Epithelial cell of esophagus (primary cell): ENCODE results near the gene RENBP.

ENCODE experiments used
- DNase-seq: peaks from one replicate; pipeline ENCODE4 v3.0.0; 2010; ENCODE audit warnings: low read depth
- H3K4me3 ChIP-seq: 2 replicates; pipeline ENCODE4 v1.5.1; 2011; ENCODE audit warnings: mild to moderate bottlenecking, low read length, control low read depth
- CTCF ChIP-seq: IDR thresholded peaks from 2 replicates; pipeline ENCODE4 v1.5.1; 2011; ENCODE audit warnings: low read depth, mild to moderate bottlenecking, low read length, control low read depth, inconsistent platforms; ENCODE audit not compliant: insufficient read depth; ENCODE audit errors: missing control alignments

Gene RENBP

GRCh38 chrX:153960077-153960476 is 15.6 kb upstream of the RENBP start:
- no peak for TF ChIP-seq CTCF
- no peak overlapping the region for H3K4me3 ChIP-seq
- no peak for DNase-seq

DNA sequence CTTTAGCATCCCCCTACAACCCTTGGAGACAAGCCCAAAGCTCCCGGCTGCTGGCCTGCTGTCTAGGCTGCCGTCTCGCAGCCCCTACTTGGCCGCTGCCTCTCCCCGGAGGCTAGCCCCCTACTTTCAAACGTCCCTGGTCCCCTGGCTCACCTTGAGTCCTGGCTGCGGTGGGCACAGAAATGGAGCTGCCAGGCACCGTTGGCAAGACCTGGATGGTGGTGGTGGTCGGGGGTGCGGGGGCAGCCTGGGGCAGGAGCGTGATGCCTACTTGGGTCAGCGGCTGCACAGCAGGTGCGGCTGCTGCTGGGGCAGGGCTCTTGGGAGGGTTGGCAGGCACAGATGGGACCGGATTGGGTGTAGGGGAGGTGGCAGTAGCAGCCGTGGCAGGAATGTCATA is 15.2 kb upstream of the RENBP start:
- H3K4me3 ChIP-seq: no peak overlapping the region
- no peak for DNase-seq
- no peak for TF ChIP-seq CTCF

GRCh38 chrX:153958605-153959004 is 14.2 kb upstream of the RENBP start:
- DNase-seq: no peak
- no peak for TF ChIP-seq CTCF
- no peak overlapping the region for H3K4me3 ChIP-seq

DNA sequence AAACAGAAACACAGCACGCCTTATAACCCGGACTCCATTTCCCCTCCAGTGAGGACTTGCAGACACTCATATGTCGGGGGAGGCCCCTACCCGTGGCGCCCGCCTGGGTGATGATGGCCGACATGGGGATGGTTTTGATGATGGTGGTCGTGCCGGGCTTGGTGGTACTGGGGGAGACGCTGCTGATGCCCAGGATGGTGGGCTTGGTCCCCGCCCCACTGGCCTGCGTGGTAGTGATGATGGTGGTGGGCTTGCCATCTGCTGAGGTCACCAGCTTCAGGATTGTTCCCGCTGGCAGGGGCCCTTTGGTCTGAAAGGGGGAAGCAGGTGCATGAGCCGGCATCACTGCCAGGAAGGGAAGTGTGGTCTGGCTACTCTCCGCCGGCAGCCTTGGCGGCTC is 12.8 kb upstream of the RENBP start:
- no peak for TF ChIP-seq CTCF
- no peak overlapping the region for H3K4me3 ChIP-seq
- no peak for DNase-seq

DNA sequence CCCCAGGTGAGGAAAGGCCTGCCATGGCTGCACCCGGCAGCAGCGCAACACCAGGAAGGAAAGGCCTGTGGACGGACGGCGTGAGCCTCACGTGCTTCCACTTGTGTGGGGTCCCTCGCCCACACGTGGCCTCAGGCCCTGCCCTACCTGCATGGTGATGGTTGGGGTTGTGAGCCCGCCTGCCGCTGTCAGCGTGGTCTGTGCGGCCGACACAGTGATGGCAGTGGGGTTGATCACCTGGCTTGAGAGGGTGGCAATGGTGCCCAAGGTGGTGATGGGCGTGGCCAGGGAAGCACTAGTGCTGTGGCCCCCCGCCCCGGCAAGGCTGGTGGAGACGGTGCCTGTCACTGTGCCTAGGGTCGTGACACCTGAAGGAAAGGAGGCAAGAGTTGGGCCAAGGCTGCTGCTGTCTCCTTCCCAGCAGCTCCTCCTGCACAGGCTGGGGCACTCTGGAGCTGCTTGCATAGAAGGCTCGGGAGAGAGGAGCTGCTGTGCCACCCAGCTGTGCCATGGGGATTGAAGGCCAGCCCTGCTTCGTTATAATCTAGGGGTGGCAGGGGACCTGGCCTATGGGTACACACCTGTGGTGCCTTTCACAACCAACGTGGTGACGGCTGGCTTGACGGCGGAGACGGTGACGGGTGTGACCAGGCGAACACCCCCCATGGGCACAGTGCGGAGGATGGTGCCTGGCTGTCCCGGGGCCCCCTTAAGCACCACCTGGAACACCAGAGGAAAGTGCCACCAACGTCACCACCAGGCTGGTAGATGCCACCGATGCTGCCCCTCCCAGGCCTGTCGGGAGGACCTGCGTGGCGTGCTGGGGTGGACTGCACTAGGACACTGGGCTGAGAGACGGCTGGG is 11.8 kb upstream of the RENBP start:
- DNase-seq: no peak
- TF ChIP-seq CTCF: no peak
- H3K4me3 ChIP-seq: no peak overlapping the region

GRCh38 chrX:153955228-153955732 is 10.8 kb upstream of the RENBP start:
- no peak overlapping the region for H3K4me3 ChIP-seq
- TF ChIP-seq CTCF: no peak
- no peak for DNase-seq

- no peak for TF ChIP-seq CTCF
- no peak overlapping the region for H3K4me3 ChIP-seq
- DNase-seq: no peak
Observed at GRCh38 chrX:153954558-153955227, 10.2 kb upstream of the RENBP start.
